GM19099 (cell line): Measurements from ENCODE around the gene PHYHIPL.

Experiments
- POLR2A ChIP-seq: IDR thresholded peaks from 3 replicates; pipeline ENCODE4 v1.6.1; 2011; ENCODE audit warnings: low read depth; ENCODE audit not compliant: insufficient read length; ENCODE audit errors: extremely low read depth

Gene PHYHIPL

DNA sequence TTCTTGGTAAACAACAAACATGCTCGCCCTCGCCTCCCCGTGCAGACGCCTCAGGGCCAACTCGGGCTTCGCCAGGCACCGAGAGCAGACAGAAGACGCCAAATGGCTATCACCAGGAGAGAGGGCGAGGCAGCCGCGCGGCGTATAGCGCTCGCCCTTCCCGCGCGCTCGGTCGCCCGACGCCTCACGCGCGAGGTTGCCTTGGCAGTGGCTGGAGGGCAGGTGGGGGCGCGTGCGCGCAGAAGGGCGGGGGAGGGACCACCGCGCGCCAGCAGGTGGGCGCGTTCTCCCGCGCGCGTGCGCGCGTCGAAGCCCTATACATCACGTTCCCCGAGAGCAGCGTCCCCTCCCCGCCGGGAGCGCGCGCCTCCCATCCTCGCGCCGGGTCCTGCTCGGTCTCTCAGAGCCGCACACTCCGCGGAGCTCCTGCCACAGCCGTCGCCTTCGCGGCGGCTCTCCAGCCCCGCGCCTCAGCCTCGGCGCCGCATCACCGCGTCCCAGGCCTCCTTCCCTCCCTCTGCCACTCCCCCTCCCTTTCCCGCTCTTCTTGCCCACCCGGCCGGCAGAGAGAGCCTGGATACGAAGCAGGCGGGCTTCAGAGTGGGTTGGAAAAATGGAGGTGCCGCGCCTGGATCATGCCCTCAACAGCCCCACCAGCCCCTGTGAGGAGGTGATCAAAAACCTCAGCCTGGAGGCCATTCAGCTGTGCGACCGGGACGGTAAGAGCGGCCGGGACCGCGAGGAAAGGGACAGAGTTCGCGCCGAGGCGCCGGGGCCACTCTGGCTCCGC, at the start of gene PHYHIPL:
PHYHIPL (plus strand) TSS at position 403 of the 790 bp plus-strand sequence; CDS start at position 614, 211 bp downstream.
- TF ChIP-seq POLR2A: no peak

GRCh38 chr10:59126991-59127390, 49.5 kb upstream of the PHYHIPL start:
- TF ChIP-seq POLR2A: no peak

DNA sequence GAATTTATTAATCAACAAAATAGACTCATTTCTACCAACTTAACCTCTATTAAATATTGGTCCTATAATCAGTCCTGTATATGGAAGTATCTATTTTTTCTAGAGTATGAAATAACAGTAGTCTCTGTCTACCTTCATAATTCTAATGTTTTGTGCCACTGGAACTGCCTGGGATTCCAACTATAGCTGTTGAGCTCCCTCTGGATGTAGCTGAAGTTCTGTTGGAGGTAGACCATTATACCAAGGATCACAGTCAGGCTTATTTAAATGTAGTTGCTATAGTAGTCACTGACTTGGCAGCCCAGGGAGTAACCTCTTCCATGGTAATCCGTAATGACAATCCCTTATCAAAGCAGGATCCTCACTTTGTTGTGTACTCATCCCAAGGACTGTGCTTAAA, 48.5 kb upstream of the PHYHIPL start:
- no peak for TF ChIP-seq POLR2A

GRCh38 chr10:59129867-59130266, 46.6 kb upstream of the PHYHIPL start:
- no peak for TF ChIP-seq POLR2A

DNA sequence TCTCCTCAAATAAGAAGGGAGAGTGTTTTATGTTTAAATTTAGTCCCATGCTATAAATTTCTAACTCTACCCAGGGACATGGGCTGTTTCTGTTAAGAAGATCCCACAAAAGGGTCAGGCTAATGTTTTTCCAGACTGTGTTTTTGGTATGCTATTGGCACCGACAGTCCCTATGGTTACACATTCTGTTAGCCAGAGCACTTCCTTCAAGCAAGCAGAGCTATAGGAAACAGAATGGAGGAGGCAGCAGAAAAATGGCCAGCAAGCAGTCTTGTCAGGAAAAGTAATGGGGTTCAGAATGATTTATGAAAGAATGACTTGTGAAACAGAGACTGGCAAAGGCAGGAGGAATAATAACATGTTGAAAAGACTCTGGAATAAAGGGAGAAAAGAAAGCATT, 44.8 kb upstream of the PHYHIPL start:
- no peak for TF ChIP-seq POLR2A

GRCh38 chr10:59133841-59134593, 42.4 kb upstream of the PHYHIPL start:
- no peak for TF ChIP-seq POLR2A

- TF ChIP-seq POLR2A: no peak
These were observed 41.7 kb upstream of the PHYHIPL start for GRCh38 chr10:59134785-59135184.

DNA sequence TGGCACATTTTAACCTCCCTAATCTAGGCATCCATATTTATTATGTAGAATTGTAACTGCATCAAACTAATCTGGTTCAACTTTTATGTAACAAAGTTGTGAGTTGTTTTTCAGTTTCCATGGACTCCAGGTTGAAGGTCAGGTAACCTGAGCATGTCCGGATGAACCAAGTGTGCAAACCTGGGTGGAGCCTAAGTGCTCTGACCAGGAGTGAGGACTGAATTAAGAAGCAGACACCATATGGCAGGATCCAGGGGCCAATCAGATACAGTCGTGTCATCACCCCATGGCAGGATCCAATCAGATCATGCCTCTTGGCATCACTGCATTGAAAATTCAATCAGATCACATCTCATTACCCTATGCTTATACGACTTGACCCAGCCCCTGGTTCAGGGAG, 41.2 kb upstream of the PHYHIPL start:
- no peak for TF ChIP-seq POLR2A

DNA sequence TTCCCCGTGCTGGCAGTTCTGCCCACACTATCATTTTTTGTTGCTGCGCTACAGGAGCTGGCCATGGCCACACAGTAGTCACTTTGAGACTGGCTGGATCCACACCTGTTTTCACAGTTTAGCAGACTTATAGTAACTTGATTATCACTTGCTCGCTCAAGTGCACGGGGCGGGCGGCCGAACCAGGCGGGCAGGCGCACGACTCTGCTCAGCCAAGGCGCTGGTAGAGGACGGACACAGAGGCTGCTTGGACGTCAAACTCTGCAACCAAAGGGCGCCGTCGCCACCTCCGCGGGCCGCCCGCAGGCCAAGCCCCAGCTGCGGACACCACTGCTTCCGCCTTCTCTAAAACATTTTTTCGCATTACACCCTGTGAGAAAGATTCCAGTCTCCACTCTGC, 38.4 kb upstream of the PHYHIPL start:
- no peak for TF ChIP-seq POLR2A

DNA sequence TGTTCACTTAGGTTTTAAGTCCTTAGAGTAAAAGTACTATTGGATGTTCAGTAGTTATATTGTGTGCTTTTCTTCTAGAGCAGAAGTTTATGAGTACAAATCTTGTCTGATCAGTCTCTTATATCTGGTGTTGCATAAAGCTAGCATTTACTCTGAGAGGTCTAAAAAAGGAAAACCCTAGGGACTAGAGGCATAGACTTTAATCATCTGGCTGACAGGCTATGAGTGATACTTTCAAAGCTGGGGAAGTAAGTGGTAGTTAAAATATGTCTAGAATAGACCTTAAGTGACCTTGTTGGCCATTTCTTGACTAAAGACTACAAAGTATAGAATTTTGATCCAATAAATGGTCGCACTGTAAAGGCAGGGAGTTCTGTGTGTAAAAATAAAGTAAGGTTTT, 32.9 kb upstream of the PHYHIPL start:
- TF ChIP-seq POLR2A: no peak

- no peak for TF ChIP-seq POLR2A
These were observed 27.7 kb upstream of the PHYHIPL start for GRCh38 chr10:59148701-59149100.

DNA sequence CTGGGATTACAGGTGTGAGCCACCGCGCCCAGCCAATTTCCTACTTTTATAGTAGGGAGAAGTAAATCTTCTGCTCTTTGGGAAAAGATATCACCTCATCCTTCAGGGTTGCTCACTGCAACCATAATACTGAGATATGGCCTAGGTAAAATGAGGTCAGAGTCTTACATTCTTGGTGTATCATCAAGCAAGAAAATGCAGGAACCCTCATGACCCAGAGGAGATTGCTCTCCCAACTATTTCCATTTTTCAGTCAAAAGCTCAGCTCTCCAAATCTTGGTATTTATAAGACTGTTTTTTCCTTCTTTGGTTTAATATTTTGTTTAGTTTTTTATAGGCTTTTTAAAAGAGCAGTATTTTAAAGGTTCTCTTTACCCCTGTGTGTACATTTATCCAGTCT, 20.9 kb upstream of the PHYHIPL start:
- no peak for TF ChIP-seq POLR2A

- no peak for TF ChIP-seq POLR2A
These were observed 8.9 kb upstream of the PHYHIPL start for GRCh38 chr10:59167512-59167911.

DNA sequence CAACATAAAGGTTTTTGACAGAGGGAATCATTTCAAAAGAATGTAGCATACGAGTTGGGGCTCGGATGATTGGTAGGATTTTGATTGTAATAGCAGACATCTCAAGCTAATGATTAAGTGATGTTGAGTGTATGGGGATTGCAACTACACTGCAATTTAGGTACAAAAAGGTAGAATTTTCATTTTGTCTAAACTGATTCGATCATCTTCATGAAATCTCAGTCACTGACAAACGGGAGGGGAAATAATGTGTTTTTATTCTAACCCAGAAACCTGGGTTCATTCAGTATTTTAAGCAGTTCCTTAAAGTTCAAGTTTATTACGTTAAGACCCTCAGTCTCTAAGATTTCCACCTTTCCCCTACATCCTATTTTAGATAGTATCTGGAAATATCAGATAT, 3.9 kb upstream of the PHYHIPL start:
- TF ChIP-seq POLR2A: no peak

GRCh38 chr10:59173414-59173813, 3.0 kb upstream of the PHYHIPL start:
- TF ChIP-seq POLR2A: no peak
